Activated CD4-positive, alpha-beta T cell treated with anti-CD3 and anti-CD28 coated beads for 36 hours (primary cell): ENCODE results near the gene PRR13. TPM values are rescaled to one million over a fixed set of nuclear protein-coding genes. Genes with fewer than 3 reads are reported as not detected.

Source experiments
- ATAC-seq: fragments of 200-7000 bp; cut with Tn5 transposase; one replicate; pipeline ENCODE4 v1.10.0; 2021; ENCODE audit warnings: mild to moderate bottlenecking, moderate library complexity
- CTCF ChIA-PET: fragments of 350-600 bp; sonication (Branson Sonifier 250); formaldehyde crosslinking; loops from one replicate; lab custom pipeline; 2021; ENCODE audit warnings: antibody characterized with exemption; lab: Charles Lee
- POLR2A ChIA-PET: fragments of 350-600 bp; sonication (Branson Sonifier 250); formaldehyde crosslinking; loops from one replicate; lab custom pipeline; 2021; ENCODE audit warnings: antibody characterized with exemption, inconsistent platforms; lab: Charles Lee
- DNase-seq: peaks from one replicate; pipeline ENCODE4 v3.0.0-alpha.2; 2020
- H3K27ac Mint-ChIP-seq: one replicate; pipeline ENCODE4 v1.8.0; 2021; ENCODE audit warnings: mixed read lengths
- H3K27me3 Mint-ChIP-seq: one replicate; pipeline ENCODE4 v1.8.0; 2021; ENCODE audit warnings: mixed read lengths
- H3K36me3 Mint-ChIP-seq: one replicate; pipeline ENCODE4 v1.8.0; 2021; ENCODE audit warnings: low read depth, mixed read lengths
- H3K4me1 Mint-ChIP-seq: one replicate; pipeline ENCODE4 v1.8.0; 2021; ENCODE audit warnings: mixed read lengths
- H3K4me3 Mint-ChIP-seq: one replicate; pipeline ENCODE4 v1.8.0; 2021; ENCODE audit warnings: mild to moderate bottlenecking, moderate library complexity, mixed read lengths
- H3K9me3 Mint-ChIP-seq: one replicate; pipeline ENCODE4 v1.8.0; 2021; ENCODE audit warnings: low read depth, mixed read lengths
- intact Hi-C, 2 experiments: fragments of 100-400 bp; cut with DNase I in 1 of 2; cut with micrococcal nuclease in 1 of 2; formaldehyde crosslinking; loops; one replicate each; pipeline versions ENCODE4 v1.14.2 to v1.15.1; 2022 to 2024; cut with DNase I, micrococcal nuclease
- total RNA-seq, 2 experiments: library from RNA; stranded (reverse); gene quantifications; one replicate each; pipeline ENCODE4 v1.2.3, GENCODE V29; 2021

The PRR13 gene
- total RNA-seq, 2 experiments from 2014 or later = 250 to 266 TPM

GRCh38 chr12:53481939-53482586 is 40.5 kb downstream of the PRR13 start:
- peak overlapping the region; percentile 34 for H3K27ac Mint-ChIP-seq
- H3K36me3 Mint-ChIP-seq = peaks cover 60% of the 10 kb centered on the region
- ATAC-seq (peak; percentile 33), DNase-seq (no peak)
- ChIA-PET CTCF (interaction anchor here (0.6 to 2.8 kb wide), 14 partner anchors 8 to 158 kb away, joined by 3 to 13 read pairs (median 4); partner anchors contain the start of gene TARBP2), POLR2A (interaction anchor here (0.5 to 3.7 kb wide), 11 partner anchors 9 to 130 kb away, joined by 3 to 25 read pairs (median 4); partner anchors contain the start of genes MAP3K12 and TARBP2)
- intact Hi-C loops = no loop called here
- H3K4me3 Mint-ChIP-seq = no peak overlapping the region
- peaks cover 3% of the 10 kb centered on the region for H3K4me1 Mint-ChIP-seq
- H3K9me3 Mint-ChIP-seq = no peaks in the 10 kb centered on the region
- H3K27me3 Mint-ChIP-seq = no peaks in the 10 kb centered on the region

GRCh38 chr12:53482626-53483168 is 41.2 kb downstream of the PRR13 start:
- H3K36me3 Mint-ChIP-seq = peaks cover 57% of the 10 kb centered on the region
- ATAC-seq = no peak

GRCh38 chr12:53483225-53483978 is 41.9 kb downstream of the PRR13 start:
- no peak for ATAC-seq
- Mint-ChIP-seq H3K9me3 (no peaks in the 10 kb centered on the region), H3K36me3 (peaks cover 51% of the 10 kb centered on the region), H3K4me3 (no peak overlapping the region), H3K27me3 (no peaks in the 10 kb centered on the region), H3K4me1 (peaks cover 2% of the 10 kb centered on the region), H3K27ac (peak overlapping the region; percentile 11)
- ChIA-PET CTCF (interaction anchor here (0.9 to 2.8 kb wide), 5 partner anchors 10 to 138 kb away, joined by 3 to 13 read pairs (median 4); no protein-coding TSS in a partner anchor), POLR2A (interaction anchor here (0.6 to 3.7 kb wide), 9 partner anchors 8 to 138 kb away, joined by 3 to 25 read pairs (median 3); partner anchors contain the start of genes MAP3K12 and TARBP2)
- intact Hi-C loops = no loop called here
- no peak for DNase-seq

More at GRCh38 chr12:53482626-53483168, 41.2 kb downstream of the PRR13 start:
- no peak overlapping the region for H3K4me3 Mint-ChIP-seq
- POLR2A ChIA-PET = interaction anchor here (0.5 to 3.7 kb wide), 9 partner anchors 9 to 130 kb away, joined by 3 to 25 read pairs (median 4); partner anchors contain the start of genes MAP3K12 and TARBP2
- DNase-seq = no peak
- H3K27me3 Mint-ChIP-seq = no peaks in the 10 kb centered on the region
- peaks cover 2% of the 10 kb centered on the region for H3K4me1 Mint-ChIP-seq
- no peak overlapping the region for H3K27ac Mint-ChIP-seq
- CTCF ChIA-PET = interaction anchor here (0.9 to 2.8 kb wide), 11 partner anchors 10 to 159 kb away, joined by 3 to 13 read pairs (median 4); partner anchors contain the start of gene TARBP2
- H3K9me3 Mint-ChIP-seq = no peaks in the 10 kb centered on the region
- intact Hi-C loops = no loop called here

- peaks cover 48% of the 10 kb centered on the region for H3K36me3 Mint-ChIP-seq
Observed at GRCh38 chr12:53483979-53484377, 42.4 kb downstream of the PRR13 start.

GRCh38 chr12:53484686-53485575 is 43.4 kb downstream of the PRR13 start:
- no peak for ATAC-seq
- Mint-ChIP-seq H3K36me3 (peaks cover 39% of the 10 kb centered on the region), H3K27me3 (no peaks in the 10 kb centered on the region), H3K4me3 (no peak overlapping the region), H3K9me3 (no peaks in the 10 kb centered on the region), H3K27ac (no peak overlapping the region), H3K4me1 (no peaks in the 10 kb centered on the region)
- CTCF ChIA-PET = interaction anchor here (0.5 to 1.0 kb wide), 3 partner anchors 9 to 80 kb away, joined by 3 read pairs; no protein-coding TSS in a partner anchor
- intact Hi-C loops = no loop called here
- DNase-seq = no peak
- POLR2A ChIA-PET = interaction anchor here (1.2 kb wide), 1 partner anchor 12 kb away, joined by 3 read pairs; no protein-coding TSS in a partner anchor

More at GRCh38 chr12:53483979-53484377, 42.4 kb downstream of the PRR13 start:
- DNase-seq (no peak), ATAC-seq (peak; percentile 34)
- Mint-ChIP-seq H3K9me3 (no peaks in the 10 kb centered on the region), H3K4me1 (no peaks in the 10 kb centered on the region), H3K27me3 (no peaks in the 10 kb centered on the region), H3K27ac (peak overlapping the region; percentile 11), H3K4me3 (no peak overlapping the region)
- POLR2A ChIA-PET = interaction anchor here (1.2 to 3.7 kb wide), 4 partner anchors 8 to 139 kb away, joined by 3 to 25 read pairs (median 14); partner anchors contain the start of gene TARBP2
- CTCF ChIA-PET = interaction anchor here (1.0 to 2.8 kb wide), 2 partner anchors 11 to 26 kb away, joined by 3 to 13 read pairs; no protein-coding TSS in a partner anchor
- intact Hi-C loops = no loop called here

GRCh38 chr12:53485955-53486735 is 44.6 kb downstream of the PRR13 start:
- Mint-ChIP-seq H3K4me3 (no peak overlapping the region), H3K9me3 (no peaks in the 10 kb centered on the region), H3K27ac (peak overlapping the region; percentile 33), H3K4me1 (no peaks in the 10 kb centered on the region), H3K27me3 (no peaks in the 10 kb centered on the region), H3K36me3 (peaks cover 31% of the 10 kb centered on the region)
- POLR2A ChIA-PET = interaction anchor here (1.2 kb wide), 1 partner anchor 14 kb away, joined by 3 read pairs; no protein-coding TSS in a partner anchor
- DNase-seq (no peak), ATAC-seq (no peak)
- intact Hi-C loops = no loop called here
- CTCF ChIA-PET = no interaction called here

GRCh38 chr12:53486736-53487487 is 45.4 kb downstream of the PRR13 start:
- CTCF ChIA-PET = no interaction called here
- no peaks in the 10 kb centered on the region for H3K27me3 Mint-ChIP-seq

GRCh38 chr12:53489242-53489864 is 47.8 kb downstream of the PRR13 start:
- H3K27me3 Mint-ChIP-seq = no peaks in the 10 kb centered on the region
- no peak overlapping the region for H3K27ac Mint-ChIP-seq
- H3K9me3 Mint-ChIP-seq = no peaks in the 10 kb centered on the region
- ChIA-PET CTCF (interaction anchor here (0.6 to 1.9 kb wide), 4 partner anchors 8 to 130 kb away, joined by 3 to 11 read pairs (median 6); no protein-coding TSS in a partner anchor), POLR2A (interaction anchor here (1.1 to 2.0 kb wide), 3 partner anchors 11 to 48 kb away, joined by 4 to 5 read pairs (median 4); partner anchors contain the start of gene TARBP2)
- H3K4me3 Mint-ChIP-seq = no peak overlapping the region
- no peak for DNase-seq
- ATAC-seq = no peak
- H3K4me1 Mint-ChIP-seq = peaks cover 17% of the 10 kb centered on the region
- intact Hi-C loops = no loop called here
- peaks cover 12% of the 10 kb centered on the region for H3K36me3 Mint-ChIP-seq

More at GRCh38 chr12:53486736-53487487, 45.4 kb downstream of the PRR13 start:
- ATAC-seq = no peak
- no peaks in the 10 kb centered on the region for H3K4me1 Mint-ChIP-seq
- peaks cover 28% of the 10 kb centered on the region for H3K36me3 Mint-ChIP-seq
- POLR2A ChIA-PET = no interaction called here
- DNase-seq = no peak
- intact Hi-C loops = no loop called here
- peak overlapping the region; percentile 33 for H3K27ac Mint-ChIP-seq
- H3K9me3 Mint-ChIP-seq = no peaks in the 10 kb centered on the region
- no peak overlapping the region for H3K4me3 Mint-ChIP-seq
